Heart left ventricle (tissue), 16 donors: Measurements from ENCODE around the gene NAGA. TPM values are rescaled to one million over a fixed set of nuclear protein-coding genes. Genes with fewer than 3 reads are reported as not detected.

Experiments
- ATAC-seq, 4 donors: fragments of 200-7000 bp; cut with Tn5 transposase; one replicate each; pipeline ENCODE4 v1.9.1; 2020 to 2022; ENCODE audit warnings: moderate library complexity in 4 of 4, mild to moderate bottlenecking in 3 of 4, moderate number of reproducible peaks in 1 of 4
- DNase-seq, 5 donors: peaks; one replicate each; pipeline ENCODE4 v3.0.0-alpha.2; 2020
- H3K27ac ChIP-seq, 12 donors: fragments of 200-600 bp; sonication (generic) in 4 of 12; one replicate each; pipeline versions ENCODE4 v1.5.0 to v1.8.0; 2016 to 2022; ENCODE audit warnings: mild to moderate bottlenecking in 2 of 12
- H3K27me3 ChIP-seq, 9 donors: fragments of 200-600 bp; sonication (generic) in 2 of 9; one replicate each; pipeline versions ENCODE4 v1.5.1 to v1.8.0; 2016 to 2022; ENCODE audit warnings: mild to moderate bottlenecking in 3 of 9
- H3K36me3 ChIP-seq, 9 donors: fragments of 200-600 bp; sonication (generic) in 2 of 9; one replicate each; pipeline versions ENCODE4 v1.5.0 to v1.8.0; 2018 to 2022; ENCODE audit warnings: mild to moderate bottlenecking in 2 of 9
- H3K4me1 ChIP-seq, 12 donors: fragments of 200-600 bp; sonication (generic) in 4 of 12; one replicate each; pipeline versions ENCODE4 v1.5.0 to v1.8.0; 2016 to 2022; ENCODE audit warnings: mild to moderate bottlenecking in 3 of 12
- H3K4me3 ChIP-seq, 12 donors: fragments of 200-600 bp; sonication (generic) in 4 of 12; one replicate each; pipeline versions ENCODE4 v1.5.0 to v1.8.0; 2017 to 2022; ENCODE audit warnings: mild to moderate bottlenecking in 9 of 12, moderate library complexity in 4 of 12
- H3K9me3 ChIP-seq, 12 donors: fragments of 200-600 bp; sonication (generic) in 4 of 12; one replicate each; pipeline versions ENCODE4 v1.5.0 to v1.8.0; 2016 to 2022; ENCODE audit warnings: mild to moderate bottlenecking in 1 of 12
- POLR2A ChIP-seq, 2 donors: fragments of 450-650 bp; IDR thresholded peaks; one replicate each; pipeline ENCODE4 v1.6.1; 2017; ENCODE audit warnings: antibody characterized with exemption in 2 of 2, mild to moderate bottlenecking in 2 of 2, moderate library complexity in 2 of 2
- WGBS, 4 donors: extraction: QIAGEN DNeasy Blood & Tissue Kit in 2 of 4; methylation state at CpG; one replicate each; pipeline versions ENCODE4 v1.1.5 to v1.1.7; 2013 to 2018; 5-methylcytosine and 5-hydroxymethylcytosine counted together
- intact Hi-C, 10 donors: fragments of 100-400 bp; cut with DNase I; formaldehyde crosslinking; loops; one replicate each; pipeline versions ENCODE4 v1.11.1 to v1.14.2; 2022
- polyA plus RNA-seq, 2 donors: library from polyadenylated mRNA; stranded (reverse); fragments of 200-250 nt; gene quantifications; one replicate each; pipeline ENCODE4 v1.2.3, GENCODE V29; 2013
- total RNA-seq, 9 donors: library from RNA; depleted of rRNA in 2 of 9; stranded (reverse); fragments of >200 nt in 2 of 9; fragmentation: NEBNext Ultra II Directional in 3 of 9; extraction: Animal tissue kit (Norgen Biotek cat#: 25700) in 3 of 9; gene quantifications; one replicate each; pipeline versions ENCODE4 v1.1.0 to v1.2.4, GENCODE V29; 2016 to 2023
- TF ChIP-seq, protein P1 (sequence below), 12 donors: fragments of 200-600 bp; sonication (generic) in 4 of 12; IDR thresholded peaks; one replicate each; pipeline versions ENCODE4 v1.5.0 to v1.8.0; 2018 to 2022; ENCODE audit warnings: antibody characterized with exemption in 12 of 12, mild to moderate bottlenecking in 5 of 12
- donor health status: ischemic (EF 13 %, LVEDD 7.1; RV severe dilation, severe dysfunction).
- donor health status: healthy with polysubstance abuse.
- donor health status: DM: no; HTN: yes; CAD: no.
- donor health status: DM: no; HTN: no; CAD: no.
- donor health status: ischemic (EF 25% LVEDD 6.9; RV normal size, moderate dysfunction).
- donor health status: ischemic (EF 25% LVEDD 5.7; RV mildly dilated, moderate dysfunction).
- donor health status: healthy.
- donor health status: DM: yes; HTN: yes; CAD: no.
- donor health status: ischemic (EF 35%, LVEDD 5.7; RV mildly dilated, moderate dysfunction).
- donor health status: nonischemic (EF 11% LVEDD 7.7; RV severe dilation, severe dysfunction).
- donor health status: DM: yes; HTN: yes; CAD: no.
- donor health status: PGD.
- donor health status: ischemic (EF 29% LVEDD 5.4; RV normal size, mild dysfunction).
- donor health status: nonischemic (EF 23%, LVEDD 6.1; RV moderate dilation, normal function).

NAGA gene
- total and polyA plus RNA-seq, 11 donors = 5.2 to 48.3 (median 13.8) TPM

DNA sequence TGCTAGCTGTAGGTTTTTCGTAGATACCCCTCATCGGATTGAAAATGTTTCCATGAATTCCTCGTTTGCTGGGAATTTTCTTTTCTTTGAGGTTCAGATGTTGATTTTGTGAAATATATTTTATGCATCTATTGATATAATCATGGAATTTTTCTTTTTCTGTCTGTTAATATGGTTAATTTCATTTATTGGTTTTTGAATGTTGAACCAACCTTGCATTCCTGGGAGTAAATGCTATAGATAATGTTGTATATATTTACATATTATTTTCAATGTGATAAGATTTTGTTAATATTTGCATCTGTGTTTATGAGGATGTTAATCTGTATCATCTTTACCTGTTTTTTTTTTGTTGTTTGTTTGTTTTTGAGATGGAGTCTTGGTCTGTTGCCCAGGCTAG, 30.6 kb upstream of the NAGA start:
- TF ChIP-seq POLR2A (IDR thresholded peaks at IDR 0.05) = no peak
- TF ChIP-seq, protein P1, sequence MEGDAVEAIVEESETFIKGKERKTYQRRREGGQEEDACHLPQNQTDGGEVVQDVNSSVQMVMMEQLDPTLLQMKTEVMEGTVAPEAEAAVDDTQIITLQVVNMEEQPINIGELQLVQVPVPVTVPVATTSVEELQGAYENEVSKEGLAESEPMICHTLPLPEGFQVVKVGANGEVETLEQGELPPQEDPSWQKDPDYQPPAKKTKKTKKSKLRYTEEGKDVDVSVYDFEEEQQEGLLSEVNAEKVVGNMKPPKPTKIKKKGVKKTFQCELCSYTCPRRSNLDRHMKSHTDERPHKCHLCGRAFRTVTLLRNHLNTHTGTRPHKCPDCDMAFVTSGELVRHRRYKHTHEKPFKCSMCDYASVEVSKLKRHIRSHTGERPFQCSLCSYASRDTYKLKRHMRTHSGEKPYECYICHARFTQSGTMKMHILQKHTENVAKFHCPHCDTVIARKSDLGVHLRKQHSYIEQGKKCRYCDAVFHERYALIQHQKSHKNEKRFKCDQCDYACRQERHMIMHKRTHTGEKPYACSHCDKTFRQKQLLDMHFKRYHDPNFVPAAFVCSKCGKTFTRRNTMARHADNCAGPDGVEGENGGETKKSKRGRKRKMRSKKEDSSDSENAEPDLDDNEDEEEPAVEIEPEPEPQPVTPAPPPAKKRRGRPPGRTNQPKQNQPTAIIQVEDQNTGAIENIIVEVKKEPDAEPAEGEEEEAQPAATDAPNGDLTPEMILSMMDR (IDR thresholded peaks at IDR 0.05) = no peak
- no peak overlapping the region for H3K4me3 ChIP-seq
- peaks cover 0 to 6% (median 0%) of the 10 kb centered on the region in 9 donors for H3K36me3 ChIP-seq
- H3K27ac ChIP-seq = no peak overlapping the region
- H3K27me3 ChIP-seq = no peaks in the 10 kb centered on the region
- DNase-seq (no peak), ATAC-seq (no peak)
- no peaks in the 10 kb centered on the region for H3K4me1 ChIP-seq
- 94 to 100% (median 97%) methylated on average over 3 of the region's 3 CpGs for WGBS, 4 donors
- intact Hi-C loops = loop anchor here in 2 of 10 donors (10.0 kb wide), 2 partner anchors 136 to 336 kb away; partner anchors contain the start of gene SEPTIN3 (in 1 of the 2)
- H3K9me3 ChIP-seq = peaks cover 0 to 83% (median 42%) of the 10 kb centered on the region in 12 donors

DNA sequence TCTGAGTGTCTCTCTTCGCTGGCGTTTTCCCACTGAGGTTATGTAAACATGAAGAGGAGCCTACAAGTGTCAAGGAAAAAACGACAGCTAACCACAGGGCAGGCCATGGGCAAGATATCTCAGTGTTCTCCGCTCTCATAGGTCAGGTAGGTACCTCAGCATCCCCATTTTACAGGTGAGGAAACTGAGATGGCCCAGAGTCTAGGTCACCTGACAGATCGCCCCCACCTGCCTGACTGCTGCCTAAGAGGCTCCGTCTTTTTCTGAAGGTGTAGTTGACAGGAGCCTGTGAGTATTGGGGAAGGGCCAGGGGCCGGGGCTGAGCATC, 20.8 kb upstream of the NAGA start:
- intact Hi-C loops = loop anchor here in 9 of 10 donors (2.0 to 10.0 kb wide), 4 partner anchors 276 to 346 kb away; partner anchors contain the start of gene NFAM1 (in 2 of the 9)
- Histone ChIP-seq H3K4me3 (peak overlapping the region; percentile 46 to 93 (median 82)), H3K27me3 (no peaks in the 10 kb centered on the region), H3K9me3 (peaks cover 0 to 4% (median 0%) of the 10 kb centered on the region in 12 donors), H3K4me1 (peaks cover 2 to 36% (median 22%) of the 10 kb centered on the region in 12 donors), H3K36me3 (peaks cover 0 to 10% (median 7%) of the 10 kb centered on the region in 9 donors), H3K27ac (peak overlapping the region in 11 of 12 donors; percentile 86 to 99 (median 97))
- ATAC-seq (peak in 1 of 4 donors; percentile 0), DNase-seq (no peak)
- 33 to 44% (median 38%) methylated on average over 7 of the region's 7 CpGs for WGBS, 4 donors
- TF ChIP-seq POLR2A (IDR thresholded peaks at IDR 0.05) = no peak
- TF ChIP-seq, protein P1 (IDR thresholded peaks at IDR 0.05) = no peak

GRCh38 chr22:42090596-42091454, 20.2 kb upstream of the NAGA start, which contains the start of gene NDUFA6:
Gene NDUFA6 (minus strand): TSS chr22:42090772. CDS start chr22:42090744, 28 bp downstream.
- Histone ChIP-seq H3K27ac (peak within 1 kb of the TSS; percentile 95 to 99 (median 98)), H3K4me1 (peaks cover 3 to 42% (median 27%) of the 10 kb centered on the region in 12 donors), H3K4me3 (peak within 1 kb of the TSS; percentile 65 to 93 (median 84)), H3K36me3 (peaks cover 0 to 16% (median 13%) of the 10 kb centered on the region in 9 donors), H3K27me3 (no peaks in the 10 kb centered on the region), H3K9me3 (peaks cover 0 to 4% (median 0%) of the 10 kb centered on the region in 12 donors)
- ATAC-seq (peak; percentile 96 to 99 (median 98)), DNase-seq (peak; percentile 98 to 99 (median 99))
- 0 to 1% (median 0%) methylated on average over 38 to 71 of the region's 71 CpGs for WGBS, 4 donors
- TF ChIP-seq, protein P1 (IDR thresholded peaks at IDR 0.05) = peak; percentile 84 to 99 (median 96)
- TF ChIP-seq POLR2A (IDR thresholded peaks at IDR 0.05) = peak; percentile 57 to 89
- intact Hi-C loops = loop anchor here in 9 of 10 donors (1.0 to 10.0 kb wide), 7 partner anchors 11 to 346 kb away; partner anchors contain the start of genes NFAM1 (in 2 of the 9), NAGA (in 1 of the 9) and SMDT1 (in 1 of the 9)

- intact Hi-C loops = no loop called here
- TF ChIP-seq, protein P1 (IDR thresholded peaks at IDR 0.05) = no peak
- no peak for TF ChIP-seq POLR2A (IDR thresholded peaks at IDR 0.05)
- peaks cover 0 to 60% (median 53%) of the 10 kb centered on the region in 9 donors for H3K36me3 ChIP-seq
- no peak overlapping the region for H3K4me3 ChIP-seq
- peaks cover 0 to 4% (median 0%) of the 10 kb centered on the region in 12 donors for H3K9me3 ChIP-seq
- H3K4me1 ChIP-seq = peaks cover 4 to 65% (median 33%) of the 10 kb centered on the region in 12 donors
- H3K27ac ChIP-seq = peak overlapping the region in 9 of 12 donors; percentile 4 to 39 (median 18)
- DNase-seq (no peak), ATAC-seq (no peak)
- no peaks in the 10 kb centered on the region for H3K27me3 ChIP-seq
- WGBS, 4 donors = 37 to 59% (median 51%) methylated on average over 6 of the region's 6 CpGs
Observed at GRCh38 chr22:42086051-42086450, 15.4 kb upstream of the NAGA start.
